ENCODE results near the gene MAPK11. TPM values are rescaled to one million over a fixed set of nuclear protein-coding genes. Genes with fewer than 3 reads are reported as not detected.

The MAPK11 gene
- total RNA-seq, 1 experiment from 2014 or later = 14.3 TPM

GRCh38 chr22:50298937-50299784 is 29.0 kb upstream of the MAPK11 start:
- H3K4me1 Mint-ChIP-seq (ENCODE audit: low read depth, unreplicated experiment) = peaks cover 73% of the 10 kb centered on the region
- H3K9me3 Mint-ChIP-seq (ENCODE audit: low read depth, unreplicated experiment) = no peaks in the 10 kb centered on the region
- BruUV-seq (replicated peaks) = no TSS peak
- H3K4me3 Mint-ChIP-seq (ENCODE audit: low read depth, unreplicated experiment) = peak overlapping the region; percentile 71
- no peak for DNase-seq
- H3K36me3 Mint-ChIP-seq (ENCODE audit: insufficient read depth, unreplicated experiment) = peaks cover 70% of the 10 kb centered on the region
- TF ChIP-seq CTCF (IDR thresholded peaks at IDR 0.05; ENCODE audit: unreplicated experiment) = no peak
- H3K27me3 Mint-ChIP-seq (ENCODE audit: unreplicated experiment) = no peaks in the 10 kb centered on the region
- H3K27ac Mint-ChIP-seq (ENCODE audit: unreplicated experiment) = peak overlapping the region; percentile 63
- intact Hi-C loops (cut with micrococcal nuclease; ENCODE audit: unreplicated experiment) = no loop called here
- CTCF ChIA-PET = no interaction called here

- CTCF ChIA-PET = no interaction called here
- Mint-ChIP-seq H3K4me1 (ENCODE audit: low read depth, unreplicated experiment) (peaks cover 66% of the 10 kb centered on the region), H3K9me3 (ENCODE audit: low read depth, unreplicated experiment) (no peaks in the 10 kb centered on the region), H3K27me3 (ENCODE audit: unreplicated experiment) (no peaks in the 10 kb centered on the region), H3K27ac (ENCODE audit: unreplicated experiment) (peak overlapping the region; percentile 46), H3K4me3 (ENCODE audit: low read depth, unreplicated experiment) (peak overlapping the region; percentile 71), H3K36me3 (ENCODE audit: insufficient read depth, unreplicated experiment) (peaks cover 63% of the 10 kb centered on the region)
- DNase-seq = no peak
- no peak for TF ChIP-seq CTCF (IDR thresholded peaks at IDR 0.05; ENCODE audit: unreplicated experiment)
- no TSS peak for BruUV-seq (replicated peaks)
- intact Hi-C loops (cut with micrococcal nuclease; ENCODE audit: unreplicated experiment) = no loop called here
These were observed 28.1 kb upstream of the MAPK11 start for GRCh38 chr22:50298266-50298637.

- no TSS peak for BruUV-seq (replicated peaks)
- no peaks in the 10 kb centered on the region for H3K27me3 Mint-ChIP-seq (ENCODE audit: unreplicated experiment)
- H3K4me1 Mint-ChIP-seq (ENCODE audit: low read depth, unreplicated experiment) = peaks cover 64% of the 10 kb centered on the region
- peak overlapping the region; percentile 46 for H3K27ac Mint-ChIP-seq (ENCODE audit: unreplicated experiment)
- no peak for DNase-seq
- CTCF ChIA-PET = interaction anchor here (0.5 to 1.5 kb wide), 3 partner anchors 15 to 243 kb away, joined by 3 to 5 read pairs (median 4); no protein-coding TSS in a partner anchor
- H3K9me3 Mint-ChIP-seq (ENCODE audit: low read depth, unreplicated experiment) = no peaks in the 10 kb centered on the region
- peak overlapping the region; percentile 71 for H3K4me3 Mint-ChIP-seq (ENCODE audit: low read depth, unreplicated experiment)
- TF ChIP-seq CTCF (IDR thresholded peaks at IDR 0.05; ENCODE audit: unreplicated experiment) = no peak
- intact Hi-C loops (cut with micrococcal nuclease; ENCODE audit: unreplicated experiment) = no loop called here
- peaks cover 63% of the 10 kb centered on the region for H3K36me3 Mint-ChIP-seq (ENCODE audit: insufficient read depth, unreplicated experiment)
These were observed 27.5 kb upstream of the MAPK11 start for GRCh38 chr22:50297510-50298265.

- CTCF ChIA-PET = interaction anchor here (0.5 to 1.5 kb wide), 8 partner anchors 8 to 323 kb away, joined by 3 to 6 read pairs (median 4); no protein-coding TSS in a partner anchor
- no peak for TF ChIP-seq CTCF (IDR thresholded peaks at IDR 0.05; ENCODE audit: unreplicated experiment)
- intact Hi-C loops (cut with micrococcal nuclease; ENCODE audit: unreplicated experiment) = no loop called here
- DNase-seq = no peak
- Mint-ChIP-seq H3K27ac (ENCODE audit: unreplicated experiment) (peak overlapping the region; percentile 46), H3K4me1 (ENCODE audit: low read depth, unreplicated experiment) (peaks cover 66% of the 10 kb centered on the region), H3K9me3 (ENCODE audit: low read depth, unreplicated experiment) (no peaks in the 10 kb centered on the region), H3K36me3 (ENCODE audit: insufficient read depth, unreplicated experiment) (peaks cover 64% of the 10 kb centered on the region), H3K27me3 (ENCODE audit: unreplicated experiment) (no peaks in the 10 kb centered on the region), H3K4me3 (ENCODE audit: low read depth, unreplicated experiment) (peak overlapping the region; percentile 71)
- no TSS peak for BruUV-seq (replicated peaks)
These were observed 26.7 kb upstream of the MAPK11 start for GRCh38 chr22:50296658-50297490.
